ENCODE results near the gene SFXN5.
A peak's percentile ranks its signal among the peaks of the same experiment; 100 is the strongest.
"Not testable (repeated sequence)": the region's sequence is repeated elsewhere in the genome, so short reads cannot be mapped to it uniquely, and the experiment has no call there.

Gene SFXN5

GRCh38 chr2:73071360-73072128 lies at the start of gene SFXN5:
Gene SFXN5 (minus strand): TSS chr2:73071712. CDS start chr2:73071705, 7 bp downstream.
- peak; percentile 90 to 95 for DNase-seq (ENCODE audit: low read depth in 1 of 2, low spot score in 1 of 2)

- not testable (repeated sequence) for DNase-seq (ENCODE audit: low read depth in 1 of 2, low spot score in 1 of 2)
These were observed 48.2 kb upstream of the SFXN5 start for GRCh38 chr2:73119611-73120239.

DNA sequence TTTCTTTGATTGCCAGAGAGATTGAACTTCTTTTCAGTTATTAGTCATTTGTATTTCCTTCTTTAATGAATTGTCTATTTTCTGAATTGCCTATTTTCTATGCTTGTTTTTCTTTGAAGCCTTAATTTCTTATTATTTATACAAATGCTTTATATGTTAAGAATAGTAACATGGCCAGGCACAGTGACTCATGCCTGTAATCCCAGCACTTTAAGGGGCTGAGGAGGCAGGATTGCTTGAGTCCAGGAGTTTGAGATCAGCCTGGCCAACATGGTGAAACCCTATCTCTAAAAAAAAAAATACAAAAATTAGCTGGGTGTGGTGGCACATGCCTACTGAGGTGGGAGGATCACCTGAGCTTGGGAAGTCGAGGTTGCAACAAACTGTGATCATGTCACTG lies 45.9 kb upstream of the SFXN5 start:
- DNase-seq (ENCODE audit: low read depth in 1 of 2, low spot score in 1 of 2), result no peak

- DNase-seq (ENCODE audit: low read depth in 1 of 2, low spot score in 1 of 2), result no peak
These were observed 44.9 kb upstream of the SFXN5 start for GRCh38 chr2:73116182-73116960.

DNA sequence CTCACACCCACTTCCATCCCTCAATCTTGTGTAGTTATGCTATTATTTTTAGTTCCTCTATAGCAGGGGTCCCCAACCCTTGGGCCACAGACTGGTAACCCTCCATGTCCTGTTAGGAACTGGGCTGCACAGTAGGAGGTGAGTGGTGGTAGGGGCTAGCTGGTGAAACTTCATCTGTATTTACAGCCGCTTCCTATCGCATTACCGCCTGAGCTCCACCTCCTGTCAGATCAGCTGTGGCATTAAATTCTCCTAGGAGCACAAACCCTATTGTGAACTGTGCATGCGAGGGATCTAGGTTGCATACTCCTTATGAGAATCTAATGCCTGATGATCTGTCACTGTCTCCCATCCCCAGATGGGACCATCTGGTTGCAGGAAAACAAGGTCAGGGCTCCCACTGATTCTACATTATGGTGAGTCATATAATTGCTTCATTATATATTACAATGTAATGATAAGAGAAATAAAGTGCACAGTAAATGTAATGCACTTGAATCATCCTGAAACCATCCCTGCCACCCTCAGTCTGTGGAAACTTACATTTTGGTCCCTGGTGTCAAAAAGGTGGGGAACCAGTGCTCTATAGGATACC lies 42.9 kb upstream of the SFXN5 start:
- DNase-seq (ENCODE audit: low read depth in 1 of 2, low spot score in 1 of 2), result no peak

GRCh38 chr2:73112913-73113854 lies 41.7 kb upstream of the SFXN5 start, which contains the start of gene RAB11FIP5:
Gene RAB11FIP5 (minus strand): TSS chr2:73112948. CDS start chr2:73112777, 171 bp downstream.
- peak; percentile 54 to 60 for DNase-seq (ENCODE audit: low read depth in 1 of 2, low spot score in 1 of 2)

- no peak for DNase-seq (ENCODE audit: low read depth in 1 of 2, low spot score in 1 of 2)
These were observed 40.8 kb upstream of the SFXN5 start for GRCh38 chr2:73112026-73112912.

DNA sequence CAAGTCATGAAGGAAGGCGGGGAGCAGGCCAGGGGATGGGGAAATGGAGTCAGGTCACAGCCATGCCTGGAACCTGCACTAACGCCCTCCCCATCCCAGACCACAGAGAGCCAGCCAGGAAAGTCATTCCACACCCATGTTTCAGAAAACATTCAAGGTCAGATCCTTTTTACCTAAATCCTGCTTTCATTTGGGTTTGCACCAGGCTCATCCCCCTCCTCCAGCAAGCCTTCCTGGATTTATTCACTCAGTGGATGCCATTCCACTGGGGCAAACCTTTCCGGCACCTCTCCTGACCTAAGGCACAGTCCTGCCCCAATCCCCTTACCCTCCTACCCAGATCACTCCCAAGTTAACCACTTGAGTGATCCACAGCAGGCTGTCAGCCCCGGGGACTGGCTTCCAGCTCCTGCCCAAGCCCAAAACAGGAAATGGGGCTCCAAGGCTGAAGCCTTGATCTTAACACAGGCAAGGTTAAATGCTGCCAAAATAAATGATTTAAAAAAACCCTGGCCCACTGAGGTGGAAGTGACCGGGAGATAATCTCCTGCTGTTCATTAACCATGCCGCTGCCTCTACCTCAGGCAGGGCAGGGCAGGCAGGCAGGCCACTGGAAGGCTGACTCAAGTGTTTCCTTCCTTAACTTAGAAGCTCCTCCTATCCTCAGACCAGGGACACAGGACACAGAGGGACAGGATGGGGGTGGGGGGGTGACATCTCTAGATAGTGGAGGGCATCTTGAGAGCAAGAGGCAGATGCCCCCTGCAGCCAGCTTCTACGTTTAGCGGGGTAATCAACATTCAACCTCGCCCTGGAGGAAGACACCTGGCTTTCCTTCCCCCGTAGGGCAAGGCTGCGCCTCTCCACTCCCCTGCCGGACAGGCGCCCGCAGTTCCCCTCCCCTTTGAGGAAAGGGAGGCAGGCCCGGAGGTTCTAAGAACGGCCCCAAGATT lies 39.8 kb upstream of the SFXN5 start:
- no peak for DNase-seq (ENCODE audit: low read depth in 1 of 2, low spot score in 1 of 2)

- no peak for DNase-seq (ENCODE audit: low read depth in 1 of 2, low spot score in 1 of 2)
These were observed 38.9 kb upstream of the SFXN5 start for GRCh38 chr2:73110168-73111072.

DNA sequence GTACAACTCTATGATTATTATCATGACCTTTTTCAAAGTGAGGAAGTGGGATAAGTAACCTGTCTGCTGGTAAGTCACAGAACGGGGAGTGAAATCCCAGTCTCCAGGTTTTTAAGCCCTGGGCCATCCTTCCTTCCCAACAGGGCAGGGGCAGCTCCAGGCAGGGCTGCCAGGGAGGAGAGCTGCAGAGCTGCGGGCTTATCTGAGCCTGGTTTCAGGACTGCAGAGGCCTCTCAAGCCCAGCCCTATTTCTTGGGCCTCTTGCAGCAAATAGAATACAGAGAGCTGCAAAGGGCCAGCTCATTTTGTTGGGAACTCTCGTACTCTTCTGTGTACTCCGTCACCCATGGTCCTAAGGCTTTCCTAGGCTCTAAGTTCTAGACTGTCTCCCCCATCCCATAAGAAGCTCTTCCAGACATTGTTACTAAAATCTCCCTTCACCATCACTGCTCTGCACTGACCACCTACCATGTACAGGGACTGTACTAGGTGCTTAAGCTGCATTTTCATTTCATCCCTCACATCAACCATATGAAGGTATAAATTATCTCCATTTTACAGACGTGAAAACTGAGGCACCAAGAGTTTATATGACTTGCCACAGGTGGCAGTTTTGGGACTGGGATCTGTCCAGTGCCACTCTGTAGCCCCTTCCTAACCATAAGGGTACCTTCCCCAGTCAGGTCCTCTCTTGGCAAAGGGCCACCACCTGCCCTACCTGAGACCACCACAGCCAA lies 38.1 kb upstream of the SFXN5 start:
- DNase-seq (ENCODE audit: low read depth in 1 of 2, low spot score in 1 of 2), result no peak

- DNase-seq (ENCODE audit: low read depth in 1 of 2, low spot score in 1 of 2), result no peak
These were observed 35.9 kb upstream of the SFXN5 start for GRCh38 chr2:73107211-73107926.

DNA sequence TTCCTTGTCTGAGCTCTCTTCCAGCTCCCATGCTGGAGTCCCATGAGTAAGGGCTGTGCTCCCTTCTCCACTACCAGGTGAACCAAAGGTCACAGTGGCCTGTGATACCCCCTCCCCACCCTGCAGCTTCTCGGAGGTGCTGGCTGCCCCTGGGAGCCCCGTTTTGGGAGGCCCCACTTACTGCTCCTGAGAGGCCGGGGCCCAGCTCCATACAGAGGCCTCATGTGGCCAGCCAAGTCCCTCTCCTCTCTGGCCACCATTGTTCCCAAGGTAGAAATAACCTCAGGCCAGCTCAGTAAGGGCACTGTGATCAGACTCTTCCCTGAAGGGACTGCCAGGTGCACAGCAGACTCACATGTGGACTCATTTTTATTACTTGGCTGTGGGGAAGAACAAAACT lies 35.3 kb upstream of the SFXN5 start:
- no peak for DNase-seq (ENCODE audit: low read depth in 1 of 2, low spot score in 1 of 2)

DNA sequence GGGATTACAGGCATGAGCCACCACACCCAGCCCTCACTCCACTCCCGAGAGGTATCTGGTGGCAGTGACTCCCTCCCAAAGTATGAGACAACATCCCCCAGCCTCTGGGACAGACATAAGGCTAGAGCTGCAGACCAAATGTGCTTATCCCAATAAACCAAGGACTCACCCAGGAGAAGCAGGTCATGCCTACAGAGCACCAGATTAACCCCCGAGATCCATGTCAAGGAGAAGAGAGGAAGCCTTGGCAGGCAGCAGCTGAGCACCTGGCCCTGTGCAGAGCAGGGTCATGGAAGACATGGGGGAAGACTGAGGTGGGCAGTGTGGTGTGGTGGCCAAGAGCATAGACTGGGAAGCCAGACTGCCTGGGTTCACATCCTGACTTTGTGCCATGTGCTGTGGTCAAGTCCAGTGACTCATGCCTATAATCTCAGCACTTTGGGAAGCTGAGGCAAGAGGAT lies 34.0 kb upstream of the SFXN5 start:
- no peak for DNase-seq (ENCODE audit: low read depth in 1 of 2, low spot score in 1 of 2)

- DNase-seq (ENCODE audit: low read depth in 1 of 2, low spot score in 1 of 2), result no peak
These were observed 33.4 kb upstream of the SFXN5 start for GRCh38 chr2:73104933-73105332.

DNA sequence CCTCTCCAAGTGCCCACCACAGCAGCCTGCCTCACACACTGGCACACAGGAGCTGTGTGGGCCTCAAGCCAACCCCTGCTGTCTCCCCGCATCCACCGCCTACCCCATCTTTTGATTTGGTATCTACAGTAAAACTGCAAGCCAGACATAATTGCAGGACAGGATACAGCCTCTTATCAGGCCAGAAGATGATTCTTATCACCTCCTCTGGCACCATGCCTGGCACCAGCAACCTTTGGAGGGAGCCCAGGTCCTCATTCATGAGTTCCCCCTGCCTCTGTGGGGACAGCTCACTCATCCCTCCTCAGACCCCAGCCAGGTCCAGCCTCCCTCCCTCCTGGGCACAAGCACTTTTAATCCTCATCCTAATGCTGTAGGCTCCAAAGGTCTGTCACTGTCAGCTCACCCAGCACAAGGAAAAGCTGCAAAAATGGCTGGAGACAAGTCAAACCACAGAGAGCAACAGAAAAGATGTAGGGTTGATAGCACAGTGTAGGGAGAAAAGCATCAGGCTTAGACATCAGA lies 31.6 kb upstream of the SFXN5 start:
- DNase-seq (ENCODE audit: low read depth in 1 of 2, low spot score in 1 of 2), result no peak

All from activated CD4-positive, alpha-beta T cell treated with anti-CD3 and anti-CD28 coated beads, Interleukin-2, amount 50 U/mL, for 24 hours (primary cell).